Lower leg skin (tissue), 3 donors: ENCODE data around the gene FZD7.

Experiments used
- CTCF ChIP-seq, 3 donors: fragments of 450-650 bp; IDR thresholded peaks; one replicate each; pipeline ENCODE4 v1.5.1; 2016; ENCODE audit warnings: antibody characterized with exemption in 3 of 3, mild to moderate bottlenecking in 3 of 3, moderate library complexity in 2 of 3
- POLR2A ChIP-seq, 2 donors: fragments of 450-650 bp; IDR thresholded peaks; one replicate each; pipeline ENCODE4 v1.6.1; 2016 to 2017; ENCODE audit warnings: antibody characterized with exemption in 2 of 2, mild to moderate bottlenecking in 1 of 2, moderate library complexity in 1 of 2

- TF ChIP-seq CTCF (IDR thresholded peaks at IDR 0.05) = no peak
- TF ChIP-seq POLR2A (IDR thresholded peaks at IDR 0.05) = no peak
Measured at GRCh38 chr2:202040079-202040844, 6.6 kb downstream of the FZD7 start.
